ENCODE data around the gene ELMOD3. TPM values are rescaled to one million over a fixed set of nuclear protein-coding genes. Genes with fewer than 3 reads are reported as not detected.

Gene ELMOD3
- polyA plus RNA-seq, 1 of the 3 experiments (the other 2 are of a cell fraction): 15.4 TPM

GRCh38 chr2:85308201-85308600, 46.4 kb upstream of the ELMOD3 start:
- no peak overlapping the region for H3K9ac ChIP-seq
- WGBS (ENCODE audit: low lambda C conversion rate): 92% methylated on average over 6 of the region's 6 CpGs
- no peak overlapping the region for H3K4me3 ChIP-seq (ENCODE audit: low read depth in 2 of 2, low read length in 1 of 2)
- H3K4me2 ChIP-seq: no peak overlapping the region; the same call in 1 of the 2 replicates
- H3F3A ChIP-seq (replicated peaks; ENCODE audit: insufficient read depth): peaks cover 21% of the 10 kb centered on the region
- CTCF ChIA-PET: interaction anchor here (1.5 to 2.9 kb wide), 6 partner anchors 9 to 382 kb away, joined by 5 to 28 read pairs (median 9); partner anchors contain the start of gene TCF7L1
- no peaks in the 10 kb centered on the region for H3K79me2 ChIP-seq (ENCODE audit: insufficient read depth)
- peak overlapping the region in 1 of 2 experiments; percentile 51; a peak in 3 of 4 replicates for H3K27ac ChIP-seq (ENCODE audit: low read depth in 2 of 2, low read length in 1 of 2)
- H4K20me1 ChIP-seq (ENCODE audit: insufficient read depth): no peaks in the 10 kb centered on the region
- POLR2A ChIA-PET: interaction anchor here (1.7 to 2.7 kb wide), 2 partner anchors 19 to 231 kb away, joined by 7 to 12 read pairs; partner anchors contain the start of genes MAT2A and TGOLN2
- TF ChIP-seq REST (IDR thresholded peaks at IDR 0.05; ENCODE audit: low read depth, low read length): no peak
- no peak overlapping the region for H2AFZ ChIP-seq (ENCODE audit: low read depth)
- peaks cover 2 to 5% of the 10 kb centered on the region in 2 experiments for H3K36me3 ChIP-seq (replicated peaks in 1 of 2; ENCODE audit: control insufficient read depth in 1 of 2, insufficient read depth in 2 of 2, low read length in 1 of 2)
- no peaks in the 10 kb centered on the region for H3K9me2 ChIP-seq
- no peaks in the 10 kb centered on the region for H3K9me3 ChIP-seq
- no peaks in the 10 kb centered on the region for H3K27me3 ChIP-seq (ENCODE audit: insufficient read depth)
- peaks cover 10 to 17% of the 10 kb centered on the region in 2 experiments; a peak in 2 of 4 replicates for H3K4me1 ChIP-seq (ENCODE audit: control insufficient read depth in 1 of 2, insufficient read depth in 2 of 2, low read depth in 1 of 2, low read length in 1 of 2)
- DNase-seq: no peak

- H3K4me2 ChIP-seq: peak overlapping the region; percentile 64; the same call in 1 of the 2 replicates
- CTCF ChIA-PET: interaction anchor here (0.8 to 2.9 kb wide), 11 partner anchors 9 to 383 kb away, joined by 3 to 28 read pairs (median 5); partner anchors contain the start of gene TCF7L1
- H3K36me3 ChIP-seq (replicated peaks in 1 of 2; ENCODE audit: control insufficient read depth in 1 of 2, insufficient read depth in 2 of 2, low read length in 1 of 2): peaks cover 2 to 5% of the 10 kb centered on the region in 2 experiments
- peak overlapping the region; percentile 51 to 69 for H3K27ac ChIP-seq (ENCODE audit: low read depth in 2 of 2, low read length in 1 of 2)
- peaks cover 21% of the 10 kb centered on the region for H3F3A ChIP-seq (replicated peaks; ENCODE audit: insufficient read depth)
- peak overlapping the region in 1 of 2 experiments; percentile 3; a peak in 1 of 4 replicates for H3K4me3 ChIP-seq (ENCODE audit: low read depth in 2 of 2, low read length in 1 of 2)
- no peaks in the 10 kb centered on the region for H4K20me1 ChIP-seq (ENCODE audit: insufficient read depth)
- H3K9ac ChIP-seq: 0 out of 2 replicates have a peak overlapping the region, but pooled peaks have one; percentile 21
- peak; percentile 95 for DNase-seq
- H3K4me1 ChIP-seq (ENCODE audit: control insufficient read depth in 1 of 2, insufficient read depth in 2 of 2, low read depth in 1 of 2, low read length in 1 of 2): peaks cover 10 to 17% of the 10 kb centered on the region in 2 experiments; a peak in 2 of 4 replicates
- no peaks in the 10 kb centered on the region for H3K9me3 ChIP-seq
- TF ChIP-seq RCOR1 (IDR thresholded peaks at IDR 0.05; ENCODE audit: low read length): no peak
- TF ChIP-seq RXRA (IDR thresholded peaks at IDR 0.05; ENCODE audit: borderline replicate concordance, low read depth): no peak
- TF ChIP-seq MXI1 (IDR thresholded peaks at IDR 0.05; ENCODE audit: low read depth, low read length): peak; percentile 95
- TF ChIP-seq ZBTB33 (IDR thresholded peaks at IDR 0.05; ENCODE audit: borderline replicate concordance, low read depth): no peak
- no peak for TF ChIP-seq GABPA (IDR thresholded peaks at IDR 0.05; ENCODE audit: low read depth)
- TF ChIP-seq, protein P1, sequence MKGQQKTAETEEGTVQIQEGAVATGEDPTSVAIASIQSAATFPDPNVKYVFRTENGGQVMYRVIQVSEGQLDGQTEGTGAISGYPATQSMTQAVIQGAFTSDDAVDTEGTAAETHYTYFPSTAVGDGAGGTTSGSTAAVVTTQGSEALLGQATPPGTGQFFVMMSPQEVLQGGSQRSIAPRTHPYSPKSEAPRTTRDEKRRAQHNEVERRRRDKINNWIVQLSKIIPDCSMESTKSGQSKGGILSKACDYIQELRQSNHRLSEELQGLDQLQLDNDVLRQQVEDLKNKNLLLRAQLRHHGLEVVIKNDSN (IDR thresholded peaks at IDR 0.05; ENCODE audit: borderline replicate concordance, low read depth): peak; percentile 82
- no peak for TF ChIP-seq POLR2AphosphoS5 (IDR thresholded peaks at IDR 0.05; ENCODE audit: low read depth, low read length)
- no peak for TF ChIP-seq PBX3 (IDR thresholded peaks at IDR 0.05)
- TF ChIP-seq SIN3A (IDR thresholded peaks at IDR 0.05; ENCODE audit: borderline replicate concordance, low read depth, low read length): peak; percentile 32; the same call in 1 of the 2 replicates
- TF ChIP-seq ELF1 (IDR thresholded peaks at IDR 0.05): no peak
- no peak for TF ChIP-seq FOXJ3 (CRISPR knock-in tag; IDR thresholded peaks at IDR 0.05)
- peak; percentile 57; the same call in 1 of the 2 replicates for TF ChIP-seq NFIC (IDR thresholded peaks at IDR 0.05; ENCODE audit: borderline replicate concordance)
- no peak; the same call in 1 of the 2 replicates for TF ChIP-seq JUND (IDR thresholded peaks at IDR 0.05)
- no peak for TF ChIP-seq FOXM1 (IDR thresholded peaks at IDR 0.05; ENCODE audit: low read depth)
- peak; percentile 16; the same call in 1 of the 2 replicates for TF ChIP-seq TCF12 (IDR thresholded peaks at IDR 0.05)
- TF ChIP-seq CHD2 (IDR thresholded peaks at IDR 0.05; ENCODE audit: low read length, partially characterized antibody): peak; percentile 49
- no peak for TF ChIP-seq RAD21 (IDR thresholded peaks at IDR 0.05; ENCODE audit: low read length)
- H3K9me2 ChIP-seq: no peaks in the 10 kb centered on the region
- no peak overlapping the region for H2AFZ ChIP-seq (ENCODE audit: low read depth)
- POLR2A ChIA-PET: interaction anchor here (0.7 to 2.7 kb wide), 5 partner anchors 9 to 230 kb away, joined by 3 to 12 read pairs (median 3); partner anchors contain the start of genes MAT2A and TGOLN2
- H3K27me3 ChIP-seq (ENCODE audit: insufficient read depth): no peaks in the 10 kb centered on the region
- 33% methylated on average over 15 of the region's 15 CpGs for WGBS (ENCODE audit: low lambda C conversion rate)
- no peaks in the 10 kb centered on the region for H3K79me2 ChIP-seq (ENCODE audit: insufficient read depth)
Measured at GRCh38 chr2:85308896-85309555, 45.5 kb upstream of the ELMOD3 start.
